Pulmonary artery endothelial cell (primary cell): ENCODE data around the gene GNG8. TPM values are rescaled to one million over a fixed set of nuclear protein-coding genes. Genes with fewer than 3 reads are reported as not detected.
"Not testable (repeated sequence)": the region's sequence is repeated elsewhere in the genome, so short reads cannot be mapped to it uniquely, and the experiment has no call there.

Experiments
- DNase-seq: peaks from one replicate; pipeline ENCODE4 v3.0.0-alpha.2; 2011; ENCODE audit warnings: low read depth, low spot score
- total RNA-seq: library from RNA; depleted of rRNA; stranded (reverse); fragments of >200 nt; gene quantifications from 2 replicates; pipeline ENCODE4 v1.2.3, GENCODE V29; 2014

GNG8 gene
- total RNA-seq, 1 donor from 2014 or later, result not detected

- no peak for DNase-seq
Observed at GRCh38 chr19:46646402-46646801, 10.4 kb upstream of the GNG8 start.

DNA sequence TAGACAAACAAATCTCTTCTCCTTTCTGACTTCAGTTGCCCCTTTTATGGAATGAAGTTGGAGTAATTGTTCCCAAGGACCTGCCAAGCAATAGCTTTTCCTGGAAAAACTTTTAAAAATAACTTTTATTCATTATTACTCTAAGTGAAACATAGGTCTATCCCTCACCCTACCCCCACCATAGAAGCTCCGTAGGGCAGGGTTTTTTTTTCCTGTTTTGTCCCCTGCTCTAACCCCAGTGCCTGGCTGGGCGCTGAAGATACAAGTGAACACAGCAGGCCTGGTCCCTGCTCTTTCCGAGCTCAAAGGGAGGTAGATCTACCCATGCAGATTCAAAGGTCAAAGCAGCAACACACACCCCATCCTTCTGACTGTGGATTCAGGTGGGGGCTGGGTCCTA is 8.7 kb upstream of the GNG8 start:
- DNase-seq, result no peak

DNA sequence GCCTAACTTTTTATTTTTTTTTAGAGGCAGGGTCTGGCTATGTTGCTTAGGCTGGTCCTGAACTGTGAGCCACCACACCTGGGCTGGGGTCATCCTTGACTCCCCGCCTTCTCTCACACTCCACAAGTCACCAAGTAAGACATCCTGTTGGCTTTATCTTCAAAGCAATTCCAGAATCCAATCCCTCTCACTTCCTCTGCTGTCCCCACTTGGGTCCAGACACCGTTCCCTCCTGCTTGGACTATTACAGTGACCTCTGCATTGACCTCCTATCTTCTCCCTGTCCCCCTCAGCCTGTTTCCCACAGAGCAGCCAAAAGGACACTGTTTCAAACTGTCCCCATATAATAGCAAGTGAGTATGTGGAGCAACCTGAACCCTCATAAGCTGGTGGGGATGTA is 4.7 kb upstream of the GNG8 start:
- DNase-seq, result no peak

- no peak for DNase-seq
Observed at GRCh38 chr19:46639358-46640182, 3.6 kb upstream of the GNG8 start.

DNA sequence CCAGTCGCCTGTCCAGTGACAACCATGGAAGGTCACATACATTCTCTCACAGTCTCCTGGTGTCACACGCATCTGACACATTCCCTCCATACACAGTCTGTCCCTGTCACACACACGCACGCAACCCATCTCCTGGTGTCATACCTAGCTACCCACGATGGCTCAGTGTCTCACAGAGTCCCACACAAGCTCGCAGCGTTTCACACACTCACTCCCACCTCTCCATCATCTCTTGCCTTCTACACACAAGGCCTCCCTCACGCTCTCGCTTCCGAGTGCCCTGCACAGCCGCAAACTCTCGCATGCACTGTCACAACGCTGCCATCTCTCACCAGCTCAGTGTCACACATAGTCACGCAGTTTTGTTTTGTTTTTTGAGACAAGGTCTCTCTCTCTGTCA is 1.2 kb upstream of the GNG8 start:
- no peak for DNase-seq

DNA sequence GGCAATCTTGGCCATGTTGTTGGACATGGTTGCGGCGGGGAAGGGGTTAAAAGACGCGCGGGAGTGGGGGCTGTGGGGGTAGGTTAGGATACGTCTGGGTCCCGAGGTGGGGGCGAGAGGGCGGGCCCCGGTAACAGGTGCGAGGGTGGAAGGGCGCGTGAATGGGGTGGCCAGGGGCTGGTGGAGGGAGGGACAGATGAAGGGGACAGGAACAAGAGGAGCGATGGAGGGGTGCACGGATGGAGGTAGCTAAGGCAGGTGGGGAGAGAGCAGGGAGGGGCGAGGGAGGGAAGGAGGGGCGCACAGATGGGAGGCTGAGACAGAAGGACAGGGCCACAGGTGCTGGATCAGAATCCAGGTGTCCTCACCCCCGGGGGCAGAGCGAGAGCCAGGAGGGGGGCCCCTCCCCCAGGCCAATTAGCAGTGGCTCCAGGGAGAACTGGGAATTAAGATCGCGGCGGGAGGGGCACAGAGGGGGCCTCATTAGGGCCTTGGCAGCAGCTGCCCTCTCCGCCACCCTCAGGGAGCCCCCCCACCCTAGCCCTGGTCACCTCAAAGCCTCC is 1.3 kb downstream of the GNG8 start:
- no peak for DNase-seq

GRCh38 chr19:46634045-46634655 is 1.9 kb downstream of the GNG8 start:
- no peak for DNase-seq

- DNase-seq, result no peak
Observed at GRCh38 chr19:46633130-46633529, 2.9 kb downstream of the GNG8 start.

GRCh38 chr19:46631481-46631880 is 4.5 kb downstream of the GNG8 start:
- no peak for DNase-seq

- no peak for DNase-seq
Observed at GRCh38 chr19:46630586-46631205, 5.3 kb downstream of the GNG8 start.

- DNase-seq, result no peak
Observed at GRCh38 chr19:46629546-46630025, 6.4 kb downstream of the GNG8 start.

- DNase-seq, result not testable (repeated sequence)
Observed at GRCh38 chr19:46628970-46629369, 7.0 kb downstream of the GNG8 start.

DNA sequence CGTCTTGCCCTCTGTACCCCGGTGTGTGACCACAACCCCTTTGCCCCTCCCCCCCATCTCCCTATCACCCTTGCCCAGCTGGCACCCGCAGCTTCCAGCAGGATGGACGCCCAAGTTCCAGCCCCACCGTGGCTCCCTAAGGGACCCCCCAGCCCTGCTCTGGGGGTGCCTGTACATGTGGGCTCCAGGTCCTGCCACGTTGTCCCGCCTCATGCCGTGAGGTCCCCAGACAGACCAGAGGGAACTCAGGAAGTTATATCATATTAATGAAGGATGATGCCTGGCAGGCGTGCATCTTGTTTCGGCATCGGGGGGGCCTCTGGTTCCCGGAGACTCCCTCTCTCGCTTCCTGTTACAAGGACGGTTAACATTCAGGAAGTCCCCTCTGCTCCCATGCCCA is 9.6 kb downstream of the GNG8 start:
- no peak for DNase-seq

DNA sequence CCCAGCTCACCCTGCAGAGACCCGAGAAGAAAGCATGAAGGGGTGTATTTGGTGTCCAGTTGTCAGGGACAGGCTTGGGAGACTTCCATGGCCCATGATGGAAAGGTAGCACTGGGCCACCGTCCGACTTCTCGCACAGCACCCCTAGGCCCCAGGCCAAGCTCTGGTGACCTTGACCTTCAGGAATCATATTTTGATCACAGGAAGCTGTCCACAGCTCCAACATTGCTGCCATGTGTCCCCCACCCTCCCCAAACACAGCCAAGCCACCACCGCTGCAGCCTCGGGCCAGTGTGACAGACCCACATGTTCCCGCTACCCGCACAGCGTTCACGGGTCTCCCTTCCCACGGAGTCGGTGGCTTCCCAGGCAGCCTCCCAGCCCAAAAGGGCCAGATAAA is 10.3 kb downstream of the GNG8 start:
- DNase-seq, result no peak

- no peak for DNase-seq
Observed at GRCh38 chr19:46624958-46625661, 10.9 kb downstream of the GNG8 start, which contains the start of gene PTGIR. TSS of gene PTGIR (minus strand) at chr19:46625089. CDS start at chr19:46624225, 864 bp downstream.

DNA sequence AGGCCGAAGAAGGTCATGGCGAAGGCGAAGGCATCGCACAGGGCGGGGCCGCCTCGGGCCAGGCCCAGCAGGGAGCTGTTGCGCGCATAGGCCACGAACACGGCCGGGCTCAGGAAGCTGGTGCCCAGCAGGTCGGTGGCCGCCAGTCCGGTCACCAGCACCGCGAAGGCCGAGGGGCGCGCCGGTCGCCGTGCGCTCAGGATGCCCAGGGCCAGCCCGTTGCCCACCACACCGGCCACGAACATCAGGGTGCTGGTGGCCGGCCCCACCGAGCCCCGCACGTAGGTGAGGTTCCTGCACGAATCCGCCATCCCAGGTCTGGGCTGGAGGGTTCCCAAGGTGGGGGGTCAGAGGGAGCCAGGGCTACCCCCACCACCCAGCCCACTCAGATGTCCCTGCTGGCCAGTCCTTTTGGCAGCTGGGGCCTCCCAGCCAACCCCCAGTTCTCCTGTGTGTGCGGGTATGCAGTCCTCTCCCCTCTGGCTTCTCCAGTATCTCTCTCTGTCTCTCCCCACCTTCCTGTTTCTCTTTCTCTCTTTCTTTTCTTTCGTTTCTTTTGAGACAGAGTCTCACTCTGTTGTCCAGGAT is 12.0 kb downstream of the GNG8 start:
- DNase-seq, result no peak

DNA sequence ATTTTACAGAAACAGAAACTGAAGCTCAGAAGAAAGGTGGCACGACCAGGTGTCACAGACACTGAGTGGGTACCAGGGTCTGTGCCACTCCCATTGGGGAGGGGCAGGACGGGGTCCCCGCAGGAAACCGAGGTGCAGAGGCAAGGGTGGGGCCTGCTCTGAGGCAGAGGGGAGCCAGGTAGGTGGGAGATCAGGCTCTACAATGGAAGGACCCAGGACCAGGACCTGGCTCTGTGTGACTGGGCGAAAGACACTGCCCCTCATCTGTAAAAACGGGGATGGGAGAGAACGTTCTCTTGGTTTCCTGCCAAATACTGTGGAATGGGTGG is 13.9 kb downstream of the GNG8 start:
- no peak for DNase-seq

DNA sequence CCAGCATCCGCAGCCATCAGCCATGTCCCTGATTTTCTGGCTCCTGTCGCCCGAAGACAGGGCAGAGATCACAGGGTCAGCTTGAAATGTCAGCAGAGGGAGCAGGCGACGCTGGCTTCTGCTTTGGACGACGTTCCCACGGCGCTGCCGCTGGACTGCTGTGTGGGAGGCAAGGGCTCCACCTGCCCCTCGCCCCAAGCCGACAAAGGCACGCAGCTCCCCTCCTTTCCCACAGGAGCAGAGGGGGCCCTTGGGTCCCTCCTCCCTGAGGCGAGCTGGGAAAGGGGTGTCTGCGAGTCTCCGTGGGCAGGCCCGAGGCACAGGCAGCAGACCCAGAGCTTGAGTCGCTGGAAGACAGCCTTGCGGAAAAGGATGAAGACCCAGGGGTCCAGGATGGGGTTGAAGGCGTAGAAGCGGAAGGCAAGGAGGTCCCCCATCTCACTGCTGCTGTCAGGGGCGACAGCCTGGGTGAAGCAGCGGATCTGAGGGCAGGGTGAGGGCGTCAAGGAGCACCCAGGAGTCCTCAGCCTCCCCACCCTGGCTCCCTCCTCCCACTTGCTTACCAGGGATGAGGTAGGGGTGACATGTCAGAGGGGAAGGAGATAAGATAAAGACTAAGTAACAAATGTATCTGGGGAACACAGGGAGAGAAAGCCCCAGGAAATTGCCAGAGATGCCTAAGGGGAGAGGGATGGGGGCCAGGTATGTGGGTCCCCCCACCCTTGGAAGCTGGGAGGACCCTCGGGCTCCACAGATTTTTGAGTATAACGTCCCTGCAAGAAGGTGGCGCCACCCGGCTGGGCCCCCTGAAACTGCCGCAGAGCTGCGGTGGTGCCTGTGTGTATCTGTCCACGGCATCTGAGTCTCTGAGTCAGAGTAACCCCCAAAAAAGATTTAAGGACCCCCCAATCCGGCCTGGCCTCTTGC is 14.5 kb downstream of the GNG8 start:
- no peak for DNase-seq

DNA sequence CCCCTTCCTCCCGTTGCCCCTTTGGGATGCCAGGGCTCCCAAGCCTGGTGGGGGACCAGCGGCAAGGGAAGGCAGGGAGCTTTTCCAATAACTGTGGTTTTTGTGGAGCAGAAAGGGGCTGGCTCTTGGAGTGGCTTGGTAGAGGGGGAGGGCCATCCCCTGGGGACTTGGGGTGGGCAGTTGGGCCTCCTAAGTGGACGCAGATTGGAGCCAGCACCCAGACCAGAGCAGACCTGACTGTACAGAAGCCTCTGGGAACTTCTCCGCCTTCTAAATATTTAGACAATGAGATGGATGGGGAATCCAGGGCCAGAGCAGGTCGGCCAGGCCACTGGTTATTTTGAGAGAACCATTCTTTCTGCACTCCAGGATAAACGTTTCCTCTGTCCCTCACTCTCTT is 15.3 kb downstream of the GNG8 start:
- no peak for DNase-seq

DNA sequence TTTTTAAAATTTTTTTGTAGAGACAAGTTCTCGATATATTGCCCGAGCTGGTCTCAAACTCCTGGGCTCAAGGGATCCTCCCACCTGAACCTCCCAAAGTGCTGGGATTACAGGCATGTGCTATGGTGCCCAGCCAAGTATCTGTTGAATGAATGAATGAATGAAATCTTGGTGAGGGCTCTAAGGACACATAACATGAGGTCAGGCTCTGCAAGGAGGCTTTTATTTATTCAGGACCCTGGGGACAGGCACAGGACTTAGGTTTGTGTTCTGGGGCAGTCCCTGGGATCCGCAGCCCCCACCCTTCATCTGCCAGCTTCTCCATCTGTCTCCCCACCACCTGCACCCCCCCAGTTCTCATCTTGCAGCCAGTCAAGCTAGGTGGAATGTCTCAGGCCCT is 15.7 kb downstream of the GNG8 start:
- no peak for DNase-seq
